DOHH2 (cell line): ENCODE data around the gene PIGO.

Experiments
- EZH2phosphoT487 ChIP-seq: fragments of 200-600 bp; sonication (generic); IDR thresholded peaks from 2 replicates; pipeline ENCODE4 v1.6.1; 2017; ENCODE audit warnings: borderline replicate concordance, mild to moderate bottlenecking, antibody characterized with exemption, low read length, moderate library complexity, mixed read lengths
- TF ChIP-seq, protein P1 (sequence below): fragments of 200-600 bp; sonication (generic); IDR thresholded peaks from one replicate; pipeline ENCODE4 v1.5.1; 2014; ENCODE audit warnings: antibody characterized with exemption, mild to moderate bottlenecking, low read depth, low read length; ENCODE audit not compliant: poor library complexity, severe bottlenecking

DNA sequence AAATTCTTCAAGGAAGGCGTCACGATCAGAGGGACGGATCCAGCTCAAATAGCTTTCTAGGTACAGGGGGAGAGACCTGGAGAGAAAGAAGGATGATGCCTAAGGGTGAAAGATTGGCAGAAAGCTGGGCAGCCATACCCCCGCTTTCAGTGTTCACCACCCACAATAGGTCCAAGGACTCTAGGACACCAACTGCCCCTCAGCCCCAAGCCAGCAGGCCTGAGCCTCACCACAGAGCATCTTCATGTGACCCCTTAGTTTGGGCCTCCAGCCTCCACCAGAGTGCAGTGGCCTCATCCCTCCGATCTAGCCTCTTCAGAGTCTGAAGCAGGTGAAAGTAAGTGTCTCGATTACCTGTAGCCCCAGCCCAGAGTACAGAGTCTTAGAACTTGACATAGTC is 22.2 kb downstream of the PIGO start:
- no peak for TF ChIP-seq EZH2phosphoT487
- TF ChIP-seq, protein P1, sequence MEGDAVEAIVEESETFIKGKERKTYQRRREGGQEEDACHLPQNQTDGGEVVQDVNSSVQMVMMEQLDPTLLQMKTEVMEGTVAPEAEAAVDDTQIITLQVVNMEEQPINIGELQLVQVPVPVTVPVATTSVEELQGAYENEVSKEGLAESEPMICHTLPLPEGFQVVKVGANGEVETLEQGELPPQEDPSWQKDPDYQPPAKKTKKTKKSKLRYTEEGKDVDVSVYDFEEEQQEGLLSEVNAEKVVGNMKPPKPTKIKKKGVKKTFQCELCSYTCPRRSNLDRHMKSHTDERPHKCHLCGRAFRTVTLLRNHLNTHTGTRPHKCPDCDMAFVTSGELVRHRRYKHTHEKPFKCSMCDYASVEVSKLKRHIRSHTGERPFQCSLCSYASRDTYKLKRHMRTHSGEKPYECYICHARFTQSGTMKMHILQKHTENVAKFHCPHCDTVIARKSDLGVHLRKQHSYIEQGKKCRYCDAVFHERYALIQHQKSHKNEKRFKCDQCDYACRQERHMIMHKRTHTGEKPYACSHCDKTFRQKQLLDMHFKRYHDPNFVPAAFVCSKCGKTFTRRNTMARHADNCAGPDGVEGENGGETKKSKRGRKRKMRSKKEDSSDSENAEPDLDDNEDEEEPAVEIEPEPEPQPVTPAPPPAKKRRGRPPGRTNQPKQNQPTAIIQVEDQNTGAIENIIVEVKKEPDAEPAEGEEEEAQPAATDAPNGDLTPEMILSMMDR, result no peak
